Bladder microvascular endothelial cell (primary cell): ENCODE measurements around the gene CASS4. TPM values are rescaled to one million over a fixed set of nuclear protein-coding genes. Genes with fewer than 3 reads are reported as not detected.

Experiments used
- total RNA-seq: library from RNA; depleted of rRNA; stranded (reverse); fragments of >200 nt; gene quantifications from 2 replicates; pipeline ENCODE4 v1.2.3, GENCODE V29; 2014

Gene CASS4
- not detected in 2 replicates for total RNA-seq

GRCh38 chr20:56411759-56412472, at the start of gene CASS4:
Gene CASS4 (plus strand): TSS chr20:56412260. CDS start chr20:56412459, 199 bp downstream.

GRCh38 chr20:56392132-56392880, 19.8 kb upstream of the CASS4 start, which contains the start of the genes AURKA and CSTF1:
Gene AURKA (minus strand): TSS chr20:56392215. CDS start chr20:56388197, 4,018 bp downstream.
Gene CSTF1 (plus strand): TSS chr20:56392645. CDS start chr20:56395553, 2,908 bp downstream.

GRCh38 chr20:56468316-56469076, 56.4 kb downstream of the CASS4 start, which contains the start of gene RTF2:
Gene RTF2 (plus strand): TSS chr20:56468627. CDS start chr20:56468698, 71 bp downstream.

Other genes starting within 250 kb of the CASS4 start
- not detected in 2 replicates for gene MC3R, start 163.5 kb upstream of the CASS4 start, total RNA-seq
- gene FAM210B, start 53.3 kb upstream of the CASS4 start, total RNA-seq = 27.0 and 27.7 TPM in 2 replicates
- gene AURKA, start 20.0 kb upstream of the CASS4 start, total RNA-seq = 18.8 and 30.9 TPM in 2 replicates
- gene CSTF1, start 19.6 kb upstream of the CASS4 start, total RNA-seq = 19.4 and 44.6 TPM in 2 replicates
- gene RTF2, start 56.4 kb downstream of the CASS4 start, total RNA-seq = 70.7 and 94.8 TPM in 2 replicates
- gene FAM209A, start 112.5 kb downstream of the CASS4 start, total RNA-seq = not detected in 2 replicates
- not detected in 2 replicates for gene FAM209B, start 121.0 kb downstream of the CASS4 start, total RNA-seq
- under 0.01 TPM in 1 of 2 replicates, not detected in the other for gene TFAP2C, start 217.0 kb downstream of the CASS4 start, total RNA-seq